Measurements from ENCODE around the gene EFCAB8. TPM values are rescaled to one million over a fixed set of nuclear protein-coding genes. Genes with fewer than 3 reads are reported as not detected.

EFCAB8 gene
- total RNA-seq, 2 donors from 2014 or later, result 0.52 to 0.70 TPM

GRCh38 chr20:32832664-32833063, 26.1 kb upstream of the EFCAB8 start:
- H3K36me3 Mint-ChIP-seq, result peaks cover 13 to 63% of the 10 kb centered on the region in 2 donors
- H3K27ac Mint-ChIP-seq, result peak overlapping the region; percentile 62 to 74
- peaks cover 0 to 6% of the 10 kb centered on the region in 2 donors for H3K9me3 Mint-ChIP-seq
- DNase-seq (ENCODE audit: low spot score in 2 of 2) (no peak), ATAC-seq (peak; percentile 39 to 54)

GRCh38 chr20:32834972-32835371, 23.8 kb upstream of the EFCAB8 start:
- ATAC-seq (no peak), DNase-seq (ENCODE audit: low spot score in 2 of 2) (no peak)
- Mint-ChIP-seq H3K27ac (no peak overlapping the region), H3K36me3 (peaks cover 7 to 50% of the 10 kb centered on the region in 2 donors), H3K9me3 (peaks cover 0 to 6% of the 10 kb centered on the region in 2 donors)

GRCh38 chr20:32837157-32837556, 21.6 kb upstream of the EFCAB8 start:
- ATAC-seq, result no peak
- DNase-seq (ENCODE audit: low spot score in 2 of 2), result no peak
- no peaks in the 10 kb centered on the region for H3K9me3 Mint-ChIP-seq
- no peak overlapping the region for H3K27ac Mint-ChIP-seq
- H3K36me3 Mint-ChIP-seq, result peaks cover 10 to 44% of the 10 kb centered on the region in 2 donors

GRCh38 chr20:32839227-32839981, 19.3 kb upstream of the EFCAB8 start:
- DNase-seq (ENCODE audit: low spot score in 2 of 2) (peak in 1 of 2 donors; percentile 36), ATAC-seq (peak; percentile 77 to 96)
- no peaks in the 10 kb centered on the region for H3K9me3 Mint-ChIP-seq
- peaks cover 10 to 36% of the 10 kb centered on the region in 2 donors for H3K36me3 Mint-ChIP-seq
- H3K27ac Mint-ChIP-seq, result peak overlapping the region; percentile 60 to 91

- DNase-seq (ENCODE audit: low spot score in 2 of 2) (no peak), ATAC-seq (peak in 1 of 2 donors; percentile 44)
- H3K27ac Mint-ChIP-seq, result peak overlapping the region; percentile 11 to 85
- peaks cover 10 to 36% of the 10 kb centered on the region in 2 donors for H3K36me3 Mint-ChIP-seq
- no peaks in the 10 kb centered on the region for H3K9me3 Mint-ChIP-seq
These were observed 18.8 kb upstream of the EFCAB8 start for GRCh38 chr20:32839982-32840285.

- peaks cover 9 to 30% of the 10 kb centered on the region in 2 donors for H3K36me3 Mint-ChIP-seq
- DNase-seq (ENCODE audit: low spot score in 2 of 2) (no peak), ATAC-seq (no peak)
- H3K27ac Mint-ChIP-seq, result peak overlapping the region in 1 of 2 donors; percentile 90
- H3K9me3 Mint-ChIP-seq, result no peaks in the 10 kb centered on the region
These were observed 17.5 kb upstream of the EFCAB8 start for GRCh38 chr20:32841174-32841573.

- Mint-ChIP-seq H3K36me3 (peaks cover 4 to 32% of the 10 kb centered on the region in 2 donors), H3K9me3 (no peaks in the 10 kb centered on the region), H3K27ac (peak overlapping the region in 1 of 2 donors; percentile 37)
- DNase-seq (ENCODE audit: low spot score in 2 of 2), result no peak
- no peak for ATAC-seq
These were observed 17.1 kb upstream of the EFCAB8 start for GRCh38 chr20:32841632-32842031.

- ATAC-seq, result no peak
- no peaks in the 10 kb centered on the region for H3K9me3 Mint-ChIP-seq
- H3K36me3 Mint-ChIP-seq, result peaks cover 12 to 45% of the 10 kb centered on the region in 2 donors
- DNase-seq (ENCODE audit: low spot score in 2 of 2), result no peak
- H3K27ac Mint-ChIP-seq, result peak overlapping the region in 1 of 2 donors; percentile 48
These were observed 15.8 kb upstream of the EFCAB8 start for GRCh38 chr20:32842688-32843524.

- Mint-ChIP-seq H3K9me3 (no peaks in the 10 kb centered on the region), H3K36me3 (peaks cover 12 to 49% of the 10 kb centered on the region in 2 donors), H3K27ac (peak overlapping the region in 1 of 2 donors; percentile 19)
- DNase-seq (ENCODE audit: low spot score in 2 of 2) (no peak), ATAC-seq (no peak)
These were observed 12.9 kb upstream of the EFCAB8 start for GRCh38 chr20:32845786-32846185.

- ATAC-seq, result no peak
- no peak for DNase-seq (ENCODE audit: low spot score in 2 of 2)
- Mint-ChIP-seq H3K36me3 (peaks cover 8 to 38% of the 10 kb centered on the region in 2 donors), H3K27ac (peak overlapping the region in 1 of 2 donors; percentile 52), H3K9me3 (no peaks in the 10 kb centered on the region)
These were observed 11.9 kb upstream of the EFCAB8 start for GRCh38 chr20:32846852-32847251.

GRCh38 chr20:32847964-32848363, 10.8 kb upstream of the EFCAB8 start:
- Mint-ChIP-seq H3K9me3 (no peaks in the 10 kb centered on the region), H3K36me3 (peaks cover 8 to 34% of the 10 kb centered on the region in 2 donors)

GRCh38 chr20:32848846-32849245, 9.9 kb upstream of the EFCAB8 start:
- H3K9me3 Mint-ChIP-seq, result no peaks in the 10 kb centered on the region
- ATAC-seq (no peak), DNase-seq (ENCODE audit: low spot score in 2 of 2) (no peak)
- peaks cover 8 to 39% of the 10 kb centered on the region in 2 donors for H3K36me3 Mint-ChIP-seq
- H3K27ac Mint-ChIP-seq, result no peak overlapping the region

More at GRCh38 chr20:32847964-32848363, 10.8 kb upstream of the EFCAB8 start:
- ATAC-seq (no peak), DNase-seq (ENCODE audit: low spot score in 2 of 2) (no peak)
- H3K27ac Mint-ChIP-seq, result peak overlapping the region in 1 of 2 donors; percentile 21

- peaks cover 8 to 37% of the 10 kb centered on the region in 2 donors for H3K36me3 Mint-ChIP-seq
These were observed 9.1 kb upstream of the EFCAB8 start for GRCh38 chr20:32849577-32849976.

GRCh38 chr20:32855387-32855786, 3.3 kb upstream of the EFCAB8 start:
- DNase-seq (ENCODE audit: low spot score in 2 of 2) (no peak), ATAC-seq (no peak)
- Mint-ChIP-seq H3K9me3 (no peaks in the 10 kb centered on the region), H3K27ac (peak overlapping the region; percentile 2 to 59), H3K36me3 (peaks cover 0 to 11% of the 10 kb centered on the region in 2 donors)

More at GRCh38 chr20:32849577-32849976, 9.1 kb upstream of the EFCAB8 start:
- DNase-seq (ENCODE audit: low spot score in 2 of 2) (no peak), ATAC-seq (no peak)
- no peaks in the 10 kb centered on the region for H3K9me3 Mint-ChIP-seq
- H3K27ac Mint-ChIP-seq, result no peak overlapping the region

GRCh38 chr20:32858189-32858588, 534 bp upstream of the EFCAB8 start:
- Mint-ChIP-seq H3K9me3 (no peaks in the 10 kb centered on the region), H3K27ac (peak overlapping the region in 1 of 2 donors; percentile 43), H3K36me3 (peaks cover 0 to 7% of the 10 kb centered on the region in 2 donors)
- ATAC-seq, result no peak
- DNase-seq (ENCODE audit: low spot score in 2 of 2), result no peak

GRCh38 chr20:32861446-32861845, 2.7 kb downstream of the EFCAB8 start:
- DNase-seq (ENCODE audit: low spot score in 2 of 2), result no peak
- H3K27ac Mint-ChIP-seq, result no peak overlapping the region
- no peaks in the 10 kb centered on the region for H3K36me3 Mint-ChIP-seq
- no peak for ATAC-seq
- H3K9me3 Mint-ChIP-seq, result no peaks in the 10 kb centered on the region

- Mint-ChIP-seq H3K9me3 (no peaks in the 10 kb centered on the region), H3K36me3 (no peaks in the 10 kb centered on the region), H3K27ac (no peak overlapping the region)
- DNase-seq (ENCODE audit: low spot score in 2 of 2) (no peak), ATAC-seq (no peak)
These were observed 10.8 kb downstream of the EFCAB8 start for GRCh38 chr20:32869562-32869961.

All from activated naive CD4-positive, alpha-beta T cell treated with anti-CD3 and anti-CD28 coated beads, Interleukin-2, amount 50 U/mL, for 72 hours (primary cell).